NB4 (cell line): ENCODE measurements around the gene PGM1.

Experiments
- CTCF ChIP-seq: IDR thresholded peaks from one replicate; pipeline ENCODE4 v1.5.1; 2012; ENCODE audit warnings: low read depth, low read length
- MAX ChIP-seq: IDR thresholded peaks from 2 replicates; pipeline ENCODE4 v1.6.1; 2011; ENCODE audit warnings: low read depth, low read length
- MYC ChIP-seq: IDR thresholded peaks from 2 replicates; pipeline ENCODE4 v1.6.1; 2011; ENCODE audit warnings: low read depth, low read length
- POLR2A ChIP-seq: IDR thresholded peaks from 2 replicates; pipeline ENCODE4 v1.6.1; 2011; ENCODE audit warnings: mild to moderate bottlenecking; ENCODE audit not compliant: insufficient read length; ENCODE audit errors: extremely low read depth

- TF ChIP-seq CTCF (no peak), POLR2A (no peak), MYC (no peak), MAX (no peak)
Measured at GRCh38 chr1:63703701-63704107, 110.5 kb downstream of the PGM1 start.
